Spleen (tissue), 11 donors: ENCODE measurements around the gene ABLIM2. TPM values are rescaled to one million over a fixed set of nuclear protein-coding genes. Genes with fewer than 3 reads are reported as not detected.

Source experiments
- DNase-seq: peaks from one replicate; pipeline ENCODE4 v3.0.0-alpha.2; 2020
- H3K27ac ChIP-seq, 8 donors: fragments of 200-600 bp; sonication (generic) in 7 of 8; 1 replicate in 4 of 8; 2 replicates in 4 of 8; pipeline versions ENCODE4 v1.5.0 to v1.8.0; 2016 to 2021; ENCODE audit warnings: inconsistent platforms in 4 of 8, mild to moderate bottlenecking in 4 of 8, moderate library complexity in 1 of 8
- H3K27me3 ChIP-seq, 7 donors: fragments of 200-600 bp; sonication (generic) in 6 of 7; replicated peaks in 1 of 7; 1 replicate in 4 of 7; 2 replicates in 3 of 7; pipeline versions ENCODE4 v1.5.0 to v1.8.0; 2016 to 2021; ENCODE audit warnings: inconsistent platforms in 3 of 7, mild to moderate bottlenecking in 1 of 7
- H3K36me3 ChIP-seq, 6 donors: fragments of 200-600 bp; sonication (generic) in 5 of 6; 1 replicate in 4 of 6; 2 replicates in 2 of 6; pipeline versions ENCODE4 v1.5.0 to v1.8.0; 2016 to 2021; ENCODE audit warnings: inconsistent platforms in 2 of 6
- H3K4me1 ChIP-seq, 6 donors: fragments of 200-600 bp; sonication (generic) in 5 of 6; 1 replicate in 3 of 6; 2 replicates in 3 of 6; pipeline versions ENCODE4 v1.5.0 to v1.8.0; 2016 to 2021; ENCODE audit warnings: inconsistent platforms in 3 of 6
- H3K4me3 ChIP-seq, 8 donors: fragments of 200-600 bp; sonication (generic) in 7 of 8; 1 replicate in 4 of 8; 2 replicates in 4 of 8; pipeline versions ENCODE4 v1.5.0 to v1.8.0; 2016 to 2021; ENCODE audit warnings: inconsistent platforms in 4 of 8, mild to moderate bottlenecking in 4 of 8, moderate library complexity in 2 of 8
- H3K9me3 ChIP-seq, 8 donors: fragments of 200-600 bp; sonication (generic) in 7 of 8; 1 replicate in 4 of 8; 2 replicates in 4 of 8; pipeline versions ENCODE4 v1.5.0 to v1.8.0; 2016 to 2021; ENCODE audit warnings: inconsistent platforms in 4 of 8
- CTCF ChIP-seq, 11 experiments: fragments of 200-600 bp in 7 of 11; fragments of 450-650 bp in 4 of 11; sonication (generic) in 4 of 11; IDR thresholded peaks in 8 of 11; conservative IDR thresholded peaks in 3 of 11; 1 replicate in 7 of 11; 2 replicates in 4 of 11; pipeline versions ENCODE4 v1.4.0 to v1.8.0; 2016 to 2021; ENCODE audit warnings: antibody characterized with exemption in 11 of 11, inconsistent platforms in 4 of 11, mild to moderate bottlenecking in 1 of 11
- POLR2A ChIP-seq, 3 donors: fragments of 450-650 bp; IDR thresholded peaks; one replicate each; pipeline ENCODE4 v1.5.1; 2017; ENCODE audit warnings: antibody characterized with exemption in 3 of 3, mild to moderate bottlenecking in 1 of 3
- POLR2AphosphoS5 ChIP-seq, 3 donors: sonication (generic); formaldehyde crosslinking; IDR thresholded peaks; one replicate each; pipeline ENCODE4 v1.5.1; 2017; ENCODE audit warnings: antibody characterized with exemption in 3 of 3
- WGBS, 5 donors: extraction: QIAGEN DNeasy Blood & Tissue Kit in 3 of 5; methylation state at CpG; one replicate each; pipeline versions ENCODE4 v1.1.5 to v1.1.7; 2013 to 2018; 5-methylcytosine and 5-hydroxymethylcytosine counted together
- intact Hi-C: fragments of 100-400 bp; cut with DNase I; formaldehyde crosslinking; loops from one replicate; pipeline ENCODE4 v1.15.0; 2023; ENCODE audit warnings: low total_unique reads
- polyA plus RNA-seq, 3 donors: library from polyadenylated mRNA; stranded (reverse); fragments of 200-250 nt; gene quantifications; one replicate each; pipeline ENCODE4 v1.2.1, GENCODE V29; 2013
- total RNA-seq, 7 donors: library from RNA; depleted of rRNA in 3 of 7; stranded (reverse); fragments of >200 nt in 3 of 7; fragmentation: NEBNext Ultra II Directional in 4 of 7; extraction: Animal tissue kit (Norgen Biotek cat#: 25700) in 4 of 7; gene quantifications; one replicate each; pipeline versions ENCODE4 v1.1.0 to v1.2.1, GENCODE V29; 2016 to 2021
- donor health status: healthy with polysubstance abuse.
- donor health status: DM: no; HTN: no; CAD: no; lungs with moderate emphysema.
- donor health status: DM: no; HTN: no; CAD: no.
- donor health status: Bipolar disorder and iron deficiency.
- donor health status: healthy.
- donor health status: DM: no; HTN: no; CAD: no.
- donor health status: DM: yes; HTN: yes; CAD: no.

ABLIM2 gene
- total and polyA plus RNA-seq, 10 donors, result 11.8 to 127 (median 62.8) TPM

GRCh38 chr4:7993671-7994070 is 164.9 kb downstream of the ABLIM2 start:
- Histone ChIP-seq H3K4me3 (no peak overlapping the region), H3K27me3 (no peaks in the 10 kb centered on the region), H3K36me3 (peaks cover 0 to 42% (median 0%) of the 10 kb centered on the region in 6 donors), H3K9me3 (peaks cover 0 to 17% (median 12%) of the 10 kb centered on the region in 8 donors), H3K4me1 (peaks cover 0 to 4% (median 0%) of the 10 kb centered on the region in 6 donors), H3K27ac (no peak overlapping the region)
- intact Hi-C loops, result no loop called here
- 53 to 77% (median 66%) methylated on average over 6 of the region's 6 CpGs for WGBS, 5 donors
- TF ChIP-seq CTCF (IDR thresholded peaks at IDR 0.05 in 8 of 11, conservative IDR thresholded peaks at IDR 0.05 in 3 of 11) (no peak), POLR2A (IDR thresholded peaks at IDR 0.05) (no peak), POLR2AphosphoS5 (IDR thresholded peaks at IDR 0.05) (no peak)
- DNase-seq, result no peak

GRCh38 chr4:7992846-7993245 is 165.8 kb downstream of the ABLIM2 start:
- DNase-seq, result no peak
- Histone ChIP-seq H3K4me1 (peaks cover 0 to 4% (median 0%) of the 10 kb centered on the region in 6 donors), H3K27me3 (no peaks in the 10 kb centered on the region), H3K4me3 (no peak overlapping the region), H3K27ac (peak overlapping the region in 1 of 8 donors; percentile 40), H3K36me3 (peaks cover 0 to 34% (median 0%) of the 10 kb centered on the region in 6 donors), H3K9me3 (peaks cover 0 to 17% (median 12%) of the 10 kb centered on the region in 8 donors)
- WGBS, 5 donors, result 63 to 77% (median 71%) methylated on average over 10 to 11 of the region's 11 CpGs
- intact Hi-C loops, result no loop called here
- TF ChIP-seq CTCF (IDR thresholded peaks at IDR 0.05 in 8 of 11, conservative IDR thresholded peaks at IDR 0.05 in 3 of 11), result no peak
- TF ChIP-seq POLR2AphosphoS5 (IDR thresholded peaks at IDR 0.05), result peak; percentile 36 to 66 (median 42)

GRCh38 chr4:7990807-7991459 is 167.7 kb downstream of the ABLIM2 start:
- no peak for TF ChIP-seq CTCF (IDR thresholded peaks at IDR 0.05 in 8 of 11, conservative IDR thresholded peaks at IDR 0.05 in 3 of 11)
- TF ChIP-seq POLR2AphosphoS5 (IDR thresholded peaks at IDR 0.05), result no peak
- no peak for TF ChIP-seq POLR2A (IDR thresholded peaks at IDR 0.05)
- 85 to 94% (median 90%) methylated on average over 10 of the region's 10 CpGs for WGBS, 5 donors

GRCh38 chr4:7989654-7990053 is 169.0 kb downstream of the ABLIM2 start:
- intact Hi-C loops, result loop anchor here (2.0 kb wide), 1 partner anchor 187 kb away; no protein-coding TSS in a partner anchor
- 40 to 61% (median 50%) methylated on average over 2 of the region's 2 CpGs for WGBS, 5 donors
- TF ChIP-seq POLR2AphosphoS5 (IDR thresholded peaks at IDR 0.05), result no peak
- no peak for TF ChIP-seq CTCF (IDR thresholded peaks at IDR 0.05 in 8 of 11, conservative IDR thresholded peaks at IDR 0.05 in 3 of 11)
- TF ChIP-seq POLR2A (IDR thresholded peaks at IDR 0.05), result no peak

More at GRCh38 chr4:7990807-7991459, 167.7 kb downstream of the ABLIM2 start:
- no peak for DNase-seq
- Histone ChIP-seq H3K4me1 (peaks cover 4 to 24% (median 14%) of the 10 kb centered on the region in 6 donors), H3K9me3 (peaks cover 0 to 17% (median 12%) of the 10 kb centered on the region in 8 donors), H3K36me3 (peaks cover 0 to 34% (median 0%) of the 10 kb centered on the region in 6 donors), H3K27me3 (peaks cover 0 to 7% (median 0%) of the 10 kb centered on the region in 7 donors), H3K27ac (no peak overlapping the region), H3K4me3 (no peak overlapping the region)
- intact Hi-C loops, result no loop called here

More at GRCh38 chr4:7989654-7990053, 169.0 kb downstream of the ABLIM2 start:
- Histone ChIP-seq H3K36me3 (peaks cover 0 to 36% (median 0%) of the 10 kb centered on the region in 6 donors), H3K4me3 (no peak overlapping the region), H3K27ac (no peak overlapping the region), H3K4me1 (peaks cover 4 to 29% (median 18%) of the 10 kb centered on the region in 6 donors), H3K9me3 (peaks cover 0 to 17% (median 11%) of the 10 kb centered on the region in 8 donors), H3K27me3 (peaks cover 0 to 15% (median 0%) of the 10 kb centered on the region in 7 donors)
- no peak for DNase-seq
